Stomach (tissue), 9 donors: ENCODE data around the gene GPR108. TPM values are rescaled to one million over a fixed set of nuclear protein-coding genes. Genes with fewer than 3 reads are reported as not detected.
"Not testable (repeated sequence)": the region's sequence is repeated elsewhere in the genome, so short reads cannot be mapped to it uniquely, and the experiment has no call there.

Experiments
- DNase-seq, 2 donors: peaks; one replicate each; pipeline versions ENCODE4 v3.0.0 to v3.0.0-alpha.2; 2013 to 2019
- H3K27ac ChIP-seq, 5 donors: fragments of 200-600 bp in 4 of 5; sonication (generic) in 4 of 5; one replicate each; pipeline ENCODE4 v1.5.1; 2013 to 2019; ENCODE audit warnings: mild to moderate bottlenecking in 1 of 5, moderate library complexity in 1 of 5
- H3K27me3 ChIP-seq, 3 donors: fragments of 200-600 bp; sonication (generic); one replicate each; pipeline ENCODE4 v1.5.1; 2017 to 2019; ENCODE audit warnings: mixed run types in 1 of 3
- H3K36me3 ChIP-seq, 4 donors: fragments of 200-600 bp; sonication (generic); 1 replicate in 3 of 4; 2 replicates in 1 of 4; pipeline ENCODE4 v1.5.1; 2016 to 2019
- H3K4me1 ChIP-seq, 4 donors: fragments of 200-600 bp; sonication (generic); one replicate each; pipeline ENCODE4 v1.5.1; 2016 to 2019
- H3K4me3 ChIP-seq, 4 donors: fragments of 200-600 bp; sonication (generic) in 3 of 4; one replicate each; pipeline ENCODE4 v1.5.1; 2016 to 2019; ENCODE audit warnings: mild to moderate bottlenecking in 1 of 4
- H3K9me3 ChIP-seq, 4 donors: fragments of 200-600 bp; sonication (generic); one replicate each; pipeline ENCODE4 v1.5.1; 2016 to 2019
- EP300 ChIP-seq: sonication (generic); formaldehyde crosslinking; IDR thresholded peaks from one replicate; pipeline ENCODE4 v1.6.1; 2017; ENCODE audit warnings: antibody characterized with exemption
- POLR2A ChIP-seq, 4 donors: fragments of 450-650 bp; IDR thresholded peaks; one replicate each; pipeline ENCODE4 v1.6.1; 2016; ENCODE audit warnings: antibody characterized with exemption in 4 of 4, control low read depth in 2 of 4, mild to moderate bottlenecking in 1 of 4, moderate library complexity in 1 of 4
- POLR2AphosphoS5 ChIP-seq, 3 donors: sonication (generic); formaldehyde crosslinking; IDR thresholded peaks; one replicate each; pipeline ENCODE4 v1.6.1; 2016; ENCODE audit warnings: antibody characterized with exemption in 3 of 3
- WGBS, 5 donors: extraction: QIAGEN DNeasy Blood & Tissue Kit in 3 of 5; methylation state at CpG; one replicate each; pipeline versions ENCODE4 v1.1.5 to v1.1.7; 2013 to 2018; 5-methylcytosine and 5-hydroxymethylcytosine counted together
- intact Hi-C: fragments of 100-400 bp; cut with DNase I; formaldehyde crosslinking; loops from one replicate; pipeline ENCODE4 v1.15.1; 2023; ENCODE audit warnings: low total_unique reads
- polyA plus RNA-seq, 3 donors: library from polyadenylated mRNA; stranded (reverse); fragments of 200-250 nt; gene quantifications; one replicate each; pipeline ENCODE4 v1.2.3, GENCODE V29; 2013
- total RNA-seq, 5 donors: library from RNA; depleted of rRNA; stranded (reverse); fragments of >200 nt; gene quantifications; one replicate each; pipeline versions ENCODE4 v1.1.0 to v1.2.3, GENCODE V29; 2014 to 2016
- TF ChIP-seq, protein P1 (sequence below), 7 experiments: fragments of 450-650 bp in 4 of 7; fragments of 200-600 bp in 3 of 7; sonication (generic) in 3 of 7; IDR thresholded peaks; one replicate each; pipeline ENCODE4 v1.5.1; 2016 to 2019; ENCODE audit warnings: antibody characterized with exemption in 7 of 7, control low read depth in 2 of 7, mild to moderate bottlenecking in 1 of 7
- donor health status: healthy with polysubstance abuse.
- donor health status: Bipolar disorder and iron deficiency.
- donor health status: healthy.

Gene GPR108
- total and polyA plus RNA-seq, 8 donors: 28.1 to 132 (median 59.2) TPM

DNA sequence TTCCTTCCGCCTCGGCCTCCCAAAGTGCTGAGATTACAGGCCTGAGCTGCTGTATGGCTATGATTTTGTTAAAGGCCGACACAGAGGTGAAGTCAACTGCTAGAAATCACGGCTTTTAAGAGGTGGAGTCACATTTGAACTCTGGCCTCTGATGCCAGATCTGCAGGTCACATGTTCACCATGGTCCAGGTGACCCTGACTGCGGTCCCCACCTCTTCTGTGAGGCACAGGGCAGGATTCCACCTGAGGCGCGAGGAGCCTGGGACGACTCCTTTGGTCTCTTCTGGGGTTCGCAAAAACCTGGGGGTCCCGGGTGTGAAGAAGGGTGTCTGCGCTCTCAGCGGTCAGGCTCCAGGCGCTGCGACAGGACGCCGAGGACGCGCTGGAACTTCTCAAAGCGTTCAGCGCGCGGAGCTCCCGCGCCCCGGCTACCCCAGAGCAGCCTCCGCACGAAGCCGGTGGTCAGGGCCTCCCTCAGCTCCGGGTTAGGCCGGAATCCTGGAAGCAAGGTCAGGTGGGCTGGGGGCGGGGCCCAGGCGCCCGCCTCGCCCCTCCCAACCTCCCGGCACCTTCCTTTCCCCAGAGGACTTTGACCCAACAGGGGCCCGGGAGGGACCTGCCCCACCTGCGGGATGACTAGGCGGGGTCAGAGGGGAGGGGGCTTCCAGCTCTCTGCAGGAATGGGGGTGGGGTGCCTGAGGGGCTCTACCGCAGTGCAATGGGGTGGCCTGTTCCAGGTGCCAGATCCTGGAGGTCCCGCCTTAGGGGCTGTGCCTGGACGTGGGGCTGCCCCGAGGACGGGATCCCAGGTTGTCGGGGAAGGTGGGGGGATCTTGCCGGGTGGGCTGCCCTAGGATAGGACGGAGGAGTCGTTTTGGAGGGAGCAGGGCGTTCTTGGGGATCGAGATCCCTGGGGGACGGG lies 15.1 kb upstream of the GPR108 start:
- Histone ChIP-seq H3K27me3 (no peaks in the 10 kb centered on the region), H3K4me1 (peaks cover 8 to 22% (median 15%) of the 10 kb centered on the region in 4 donors), H3K4me3 (peak overlapping the region; percentile 36 to 49 (median 41)), H3K27ac (peak overlapping the region; percentile 69 to 83 (median 81)), H3K9me3 (no peaks in the 10 kb centered on the region), H3K36me3 (peaks cover 38 to 77% (median 68%) of the 10 kb centered on the region in 4 donors)
- TF ChIP-seq POLR2AphosphoS5 (IDR thresholded peaks at IDR 0.05): no peak
- TF ChIP-seq, protein P1, sequence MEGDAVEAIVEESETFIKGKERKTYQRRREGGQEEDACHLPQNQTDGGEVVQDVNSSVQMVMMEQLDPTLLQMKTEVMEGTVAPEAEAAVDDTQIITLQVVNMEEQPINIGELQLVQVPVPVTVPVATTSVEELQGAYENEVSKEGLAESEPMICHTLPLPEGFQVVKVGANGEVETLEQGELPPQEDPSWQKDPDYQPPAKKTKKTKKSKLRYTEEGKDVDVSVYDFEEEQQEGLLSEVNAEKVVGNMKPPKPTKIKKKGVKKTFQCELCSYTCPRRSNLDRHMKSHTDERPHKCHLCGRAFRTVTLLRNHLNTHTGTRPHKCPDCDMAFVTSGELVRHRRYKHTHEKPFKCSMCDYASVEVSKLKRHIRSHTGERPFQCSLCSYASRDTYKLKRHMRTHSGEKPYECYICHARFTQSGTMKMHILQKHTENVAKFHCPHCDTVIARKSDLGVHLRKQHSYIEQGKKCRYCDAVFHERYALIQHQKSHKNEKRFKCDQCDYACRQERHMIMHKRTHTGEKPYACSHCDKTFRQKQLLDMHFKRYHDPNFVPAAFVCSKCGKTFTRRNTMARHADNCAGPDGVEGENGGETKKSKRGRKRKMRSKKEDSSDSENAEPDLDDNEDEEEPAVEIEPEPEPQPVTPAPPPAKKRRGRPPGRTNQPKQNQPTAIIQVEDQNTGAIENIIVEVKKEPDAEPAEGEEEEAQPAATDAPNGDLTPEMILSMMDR (IDR thresholded peaks at IDR 0.05): no peak
- TF ChIP-seq POLR2A (IDR thresholded peaks at IDR 0.05): no peak
- peak in 1 of 2 donors; percentile 91 for DNase-seq
- intact Hi-C loops: no loop called here
- 45 to 84% (median 51%) methylated on average over 23 to 50 of the region's 50 CpGs for WGBS, 5 donors

DNA sequence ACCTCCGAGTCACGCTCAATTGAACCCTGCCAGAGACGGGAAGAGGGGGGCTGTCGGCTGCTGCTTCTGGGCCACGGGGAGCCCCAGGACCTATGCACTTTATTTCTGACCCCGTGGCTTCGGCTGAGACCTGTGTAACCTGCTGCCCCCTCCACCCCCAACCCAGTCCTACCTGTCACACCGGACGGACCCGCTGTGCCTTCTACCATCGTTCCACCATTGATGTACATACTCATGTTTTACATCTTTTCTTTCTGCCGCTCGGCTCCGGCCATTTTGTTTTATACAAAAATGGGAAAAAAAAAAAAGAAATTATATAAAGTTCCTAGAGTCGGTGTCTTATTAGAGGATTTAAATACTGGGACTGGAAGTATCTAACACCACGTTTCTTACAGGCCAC lies 13.8 kb upstream of the GPR108 start:
- Histone ChIP-seq H3K27ac (no peak overlapping the region), H3K36me3 (peaks cover 52 to 87% (median 81%) of the 10 kb centered on the region in 4 donors), H3K4me1 (peaks cover 8 to 22% (median 15%) of the 10 kb centered on the region in 4 donors), H3K4me3 (no peak overlapping the region), H3K27me3 (no peaks in the 10 kb centered on the region), H3K9me3 (no peaks in the 10 kb centered on the region)
- TF ChIP-seq, protein P1 (IDR thresholded peaks at IDR 0.05): no peak
- TF ChIP-seq POLR2AphosphoS5 (IDR thresholded peaks at IDR 0.05): no peak
- no peak for TF ChIP-seq POLR2A (IDR thresholded peaks at IDR 0.05)
- TF ChIP-seq EP300: no peak
- 93 to 96% (median 94%) methylated on average over 16 of the region's 16 CpGs for WGBS, 5 donors
- DNase-seq: no peak
- intact Hi-C loops: no loop called here

DNA sequence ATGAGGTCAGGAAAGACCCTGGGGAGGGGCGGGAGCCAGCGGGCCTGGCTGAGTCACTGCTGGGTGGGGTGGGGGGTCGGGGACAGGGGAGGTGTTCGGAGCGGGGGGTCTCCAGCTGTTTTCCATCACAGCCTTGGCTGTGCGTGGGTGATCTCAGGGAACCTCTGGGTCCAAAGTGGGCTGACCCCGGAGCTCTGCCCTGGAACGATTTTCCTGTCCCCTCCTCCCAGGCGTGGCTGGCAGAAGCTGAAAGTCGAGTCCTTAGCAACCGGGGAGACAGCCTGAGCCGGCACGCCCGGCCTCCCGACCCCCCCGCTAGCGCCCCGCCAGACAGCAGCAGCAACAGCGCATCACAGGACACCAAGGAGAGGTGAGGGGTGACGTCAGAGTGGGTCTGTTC lies 12.7 kb upstream of the GPR108 start:
- intact Hi-C loops: no loop called here
- WGBS, 5 donors: 58 to 98% (median 71%) methylated on average over 7 to 20 of the region's 20 CpGs
- Histone ChIP-seq H3K27ac (peak overlapping the region in 3 of 5 donors; percentile 21 to 32 (median 31)), H3K36me3 (peaks cover 55 to 89% (median 87%) of the 10 kb centered on the region in 4 donors), H3K4me1 (peaks cover 14 to 31% (median 22%) of the 10 kb centered on the region in 4 donors), H3K9me3 (no peaks in the 10 kb centered on the region), H3K27me3 (no peaks in the 10 kb centered on the region), H3K4me3 (no peak overlapping the region)
- TF ChIP-seq POLR2AphosphoS5 (IDR thresholded peaks at IDR 0.05) (no peak), EP300 (no peak), POLR2A (IDR thresholded peaks at IDR 0.05) (no peak)
- TF ChIP-seq, protein P1 (IDR thresholded peaks at IDR 0.05): no peak
- peak in 1 of 2 donors; percentile 63 for DNase-seq

DNA sequence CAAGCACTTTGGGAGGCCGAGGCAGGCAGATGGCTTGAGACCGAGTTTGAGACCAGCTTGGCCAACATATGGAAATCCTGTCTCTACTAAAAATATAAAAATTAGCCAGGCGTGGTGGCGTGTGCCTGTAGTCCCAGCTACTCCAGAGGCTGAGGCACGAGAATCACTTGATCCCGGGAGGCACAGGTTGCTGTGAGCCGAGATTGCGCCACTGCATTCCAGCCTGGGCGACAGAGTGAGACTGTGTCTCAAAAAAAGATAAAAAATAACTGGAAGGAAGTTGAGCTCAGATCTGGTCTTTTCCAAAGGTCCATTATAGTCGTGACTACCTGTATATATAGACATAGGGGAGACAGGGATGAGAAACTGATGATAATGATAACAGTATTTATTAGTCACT lies 11.2 kb upstream of the GPR108 start:
- Histone ChIP-seq H3K36me3 (peaks cover 58 to 85% (median 83%) of the 10 kb centered on the region in 4 donors), H3K4me1 (peaks cover 27 to 39% (median 33%) of the 10 kb centered on the region in 4 donors)
- DNase-seq, H3K4me3 ChIP-seq, H3K27ac ChIP-seq, H3K9me3 ChIP-seq, intact Hi-C loops, H3K27me3 ChIP-seq: not testable (repeated sequence)
- WGBS, 5 donors: 91 to 93% (median 92%) methylated on average over 10 of the region's 10 CpGs
